OCI-LY1 (cell line): Measurements from ENCODE around the gene PDXP.

Experiments used
- H2AFZ ChIP-seq: fragments of 200-600 bp; sonication (generic), shearing (Covaris generic); 2 replicates; pipeline ENCODE4 v1.6.0; 2014; ENCODE audit warnings: antibody characterized with exemption, mild to moderate bottlenecking, low read length
- H3F3A ChIP-seq: fragments of 200-600 bp; sonication (generic), shearing (Covaris generic); 2 replicates; pipeline ENCODE4 v1.6.0; 2014; ENCODE audit warnings: mild to moderate bottlenecking, antibody characterized with exemption, low read length, moderate library complexity; ENCODE audit not compliant: insufficient read depth
- H3K27ac ChIP-seq: fragments of 200-600 bp; sonication (generic); 2 replicates; pipeline ENCODE4 v1.5.1; 2014; ENCODE audit warnings: low read length, mixed run types, mild to moderate bottlenecking, low read depth; ENCODE audit not compliant: poor library complexity, severe bottlenecking
- H3K27me3 ChIP-seq: fragments of 200-600 bp; sonication (generic); 2 replicates; pipeline ENCODE4 v1.6.0; 2014; ENCODE audit warnings: antibody characterized with exemption, mild to moderate bottlenecking, low read length, moderate library complexity; ENCODE audit not compliant: insufficient read depth
- H3K36me3 ChIP-seq: fragments of 200-600 bp; sonication (generic); 2 replicates; pipeline ENCODE4 v1.6.1; 2014; ENCODE audit warnings: mild to moderate bottlenecking, antibody characterized with exemption, low read length, moderate library complexity, mixed read lengths; ENCODE audit not compliant: insufficient read depth
- H3K4me1 ChIP-seq: fragments of 200-600 bp; sonication (generic); 2 replicates; pipeline ENCODE4 v1.5.1; 2014; ENCODE audit warnings: mild to moderate bottlenecking, low read length, moderate library complexity; ENCODE audit not compliant: insufficient read depth, severe bottlenecking
- H3K4me2 ChIP-seq: fragments of 200-600 bp; sonication (generic), shearing (Covaris generic); 2 replicates; pipeline ENCODE4 v1.6.1; 2014; ENCODE audit warnings: low read length
- H3K4me3 ChIP-seq: fragments of 200-600 bp; sonication (generic); 2 replicates; pipeline ENCODE4 v1.5.1; 2014; ENCODE audit warnings: low read length, low read depth, mild to moderate bottlenecking, mixed read lengths; ENCODE audit not compliant: poor library complexity, severe bottlenecking
- H3K79me2 ChIP-seq: fragments of 200-600 bp; shearing (Covaris generic); 2 replicates; pipeline ENCODE4 v1.6.1; 2016; ENCODE audit warnings: mixed run types, low read length, mixed read lengths; ENCODE audit not compliant: insufficient read depth
- H3K9ac ChIP-seq: fragments of 200-600 bp; sonication (generic), shearing (Covaris generic); 2 replicates; pipeline ENCODE4 v1.6.1; 2014; ENCODE audit warnings: mild to moderate bottlenecking, low read length, mixed read lengths
- H3K9me2 ChIP-seq: fragments of 200-600 bp; sonication (generic), shearing (Covaris generic); 2 replicates; pipeline ENCODE4 v1.6.1; 2014; ENCODE audit warnings: low read depth, mild to moderate bottlenecking, low read length, mixed read lengths
- H3K9me3 ChIP-seq: fragments of 200-600 bp; shearing (Covaris generic); 2 replicates; pipeline ENCODE4 v1.6.1; 2014; ENCODE audit warnings: low read length, mixed read lengths
- H4K20me1 ChIP-seq: fragments of 200-600 bp; sonication (generic), shearing (Covaris generic); 2 replicates; pipeline ENCODE4 v1.6.0; 2016; ENCODE audit warnings: mild to moderate bottlenecking, low read length; ENCODE audit not compliant: insufficient read depth
- EZH2 ChIP-seq: fragments of 200-600 bp; sonication (generic), shearing (Covaris generic); IDR thresholded peaks from 2 replicates; pipeline ENCODE4 v1.8.0; 2017; ENCODE audit warnings: borderline replicate concordance, mixed run types, mild to moderate bottlenecking, antibody characterized with exemption, low read length, moderate library complexity, mixed read lengths
- TF ChIP-seq, protein P1 (sequence below): fragments of 200-600 bp; sonication (generic), shearing (Covaris generic); IDR thresholded peaks from 2 replicates; pipeline ENCODE4 v1.5.1; 2017; ENCODE audit warnings: mild to moderate bottlenecking, antibody characterized with exemption, low read length, moderate library complexity, mixed read lengths

Gene PDXP

DNA sequence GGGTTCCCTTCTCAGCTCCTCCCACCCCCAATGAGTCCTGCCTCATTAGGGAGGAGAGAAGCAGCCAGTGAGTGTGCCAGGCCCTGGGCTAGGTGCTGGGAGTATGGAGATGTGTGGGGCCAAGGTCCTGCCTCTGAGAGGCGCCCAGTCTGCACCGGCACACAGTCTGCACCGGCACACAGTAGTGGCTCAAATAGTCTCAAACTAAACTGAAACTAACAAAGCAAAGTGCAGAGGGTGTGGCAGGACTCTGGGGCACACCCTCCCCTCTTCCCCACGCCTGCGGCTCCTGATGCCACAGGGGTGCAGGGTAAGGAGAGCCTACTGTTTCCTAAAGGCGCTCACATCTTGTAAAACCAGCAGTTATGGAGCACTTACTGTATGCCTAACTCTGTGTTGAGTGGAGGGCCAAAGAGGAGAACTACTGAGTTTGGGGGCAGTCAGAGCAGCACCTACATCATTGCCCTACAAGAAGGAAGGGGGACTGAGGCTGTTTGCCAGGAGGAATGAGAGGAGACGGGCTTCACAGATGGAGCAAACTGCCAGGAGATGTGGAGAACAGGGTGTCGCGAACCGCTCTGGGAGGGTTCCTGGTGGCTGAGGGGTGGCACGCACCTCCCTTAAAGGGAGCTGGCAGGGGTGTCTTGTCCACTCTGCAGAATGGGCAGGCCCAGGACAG is 20.0 kb upstream of the PDXP start:
- Histone ChIP-seq H3K27me3 (no peaks in the 10 kb centered on the region), H3K9ac (peak overlapping the region; percentile 82; the same call in 1 of the 2 replicates), H3F3A (peaks cover 3% of the 10 kb centered on the region; the same call in 1 of the 2 replicates), H3K4me1 (peaks cover 32% of the 10 kb centered on the region), H3K27ac (peak overlapping the region; percentile 53), H3K9me2 (no peaks in the 10 kb centered on the region), H3K4me3 (peak overlapping the region; percentile 72), H3K9me3 (no peaks in the 10 kb centered on the region), H2AFZ (no peak overlapping the region), H3K4me2 (peak overlapping the region; percentile 87), H3K79me2 (no peaks in the 10 kb centered on the region), H4K20me1 (no peaks in the 10 kb centered on the region), H3K36me3 (peaks cover 17% of the 10 kb centered on the region; the same call in 1 of the 2 replicates)
- no peak for TF ChIP-seq EZH2
- TF ChIP-seq, protein P1, sequence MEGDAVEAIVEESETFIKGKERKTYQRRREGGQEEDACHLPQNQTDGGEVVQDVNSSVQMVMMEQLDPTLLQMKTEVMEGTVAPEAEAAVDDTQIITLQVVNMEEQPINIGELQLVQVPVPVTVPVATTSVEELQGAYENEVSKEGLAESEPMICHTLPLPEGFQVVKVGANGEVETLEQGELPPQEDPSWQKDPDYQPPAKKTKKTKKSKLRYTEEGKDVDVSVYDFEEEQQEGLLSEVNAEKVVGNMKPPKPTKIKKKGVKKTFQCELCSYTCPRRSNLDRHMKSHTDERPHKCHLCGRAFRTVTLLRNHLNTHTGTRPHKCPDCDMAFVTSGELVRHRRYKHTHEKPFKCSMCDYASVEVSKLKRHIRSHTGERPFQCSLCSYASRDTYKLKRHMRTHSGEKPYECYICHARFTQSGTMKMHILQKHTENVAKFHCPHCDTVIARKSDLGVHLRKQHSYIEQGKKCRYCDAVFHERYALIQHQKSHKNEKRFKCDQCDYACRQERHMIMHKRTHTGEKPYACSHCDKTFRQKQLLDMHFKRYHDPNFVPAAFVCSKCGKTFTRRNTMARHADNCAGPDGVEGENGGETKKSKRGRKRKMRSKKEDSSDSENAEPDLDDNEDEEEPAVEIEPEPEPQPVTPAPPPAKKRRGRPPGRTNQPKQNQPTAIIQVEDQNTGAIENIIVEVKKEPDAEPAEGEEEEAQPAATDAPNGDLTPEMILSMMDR: no peak

DNA sequence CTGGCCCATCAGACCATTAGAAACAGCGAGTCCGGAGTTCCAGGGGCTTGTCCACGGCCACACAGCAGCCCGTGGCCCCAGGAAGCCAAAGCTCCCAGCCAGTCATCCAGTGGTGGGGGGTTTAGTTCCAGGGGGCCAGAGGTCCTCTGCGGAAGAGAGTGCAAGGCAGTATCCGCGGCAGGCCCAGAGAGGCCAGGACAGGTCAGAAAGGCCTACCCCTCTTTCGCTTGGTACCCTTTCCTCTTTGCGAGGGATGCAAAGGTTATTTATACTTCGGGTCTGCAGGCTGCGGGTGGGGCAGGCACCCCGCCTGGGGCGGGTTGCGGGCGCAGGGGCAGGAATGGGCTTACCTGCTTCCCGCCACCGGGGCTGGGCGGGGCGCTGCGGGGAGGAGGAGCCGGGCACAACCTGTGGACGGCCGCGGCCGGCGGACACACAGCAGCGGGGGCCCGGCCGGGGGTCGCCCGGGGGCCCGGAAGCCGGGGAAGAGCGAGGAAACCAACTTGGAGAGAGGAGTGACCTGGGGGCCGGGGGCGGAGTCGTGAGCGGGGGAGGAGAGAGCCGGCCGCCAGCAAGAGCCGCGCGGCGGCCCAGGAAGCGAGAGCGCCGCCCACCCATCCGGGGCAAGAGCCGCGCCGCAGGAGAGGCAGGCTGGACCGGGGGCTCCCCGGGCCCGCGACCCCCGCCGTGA is 19.3 kb upstream of the PDXP start, which contains the start of gene SH3BP1:
SH3BP1 (plus strand) TSS at position 600 of the 691 bp plus-strand sequence. CDS start 119 bp downstream, outside the sequence.
- Histone ChIP-seq H3K9me3 (no peaks in the 10 kb centered on the region), H2AFZ (no peak within 1 kb of the TSS), H3K27me3 (no peaks in the 10 kb centered on the region), H3K36me3 (peaks cover 21% of the 10 kb centered on the region; the same call in 1 of the 2 replicates), H3K4me2 (peak within 1 kb of the TSS; percentile 87), H3F3A (peaks cover 3% of the 10 kb centered on the region; the same call in 1 of the 2 replicates), H3K79me2 (no peaks in the 10 kb centered on the region), H3K27ac (peak within 1 kb of the TSS; percentile 66), H3K9ac (peak within 1 kb of the TSS; percentile 82), H3K4me1 (peaks cover 25% of the 10 kb centered on the region), H4K20me1 (no peaks in the 10 kb centered on the region), H3K9me2 (no peaks in the 10 kb centered on the region), H3K4me3 (peak within 1 kb of the TSS; percentile 72)
- TF ChIP-seq, protein P1: no peak

DNA sequence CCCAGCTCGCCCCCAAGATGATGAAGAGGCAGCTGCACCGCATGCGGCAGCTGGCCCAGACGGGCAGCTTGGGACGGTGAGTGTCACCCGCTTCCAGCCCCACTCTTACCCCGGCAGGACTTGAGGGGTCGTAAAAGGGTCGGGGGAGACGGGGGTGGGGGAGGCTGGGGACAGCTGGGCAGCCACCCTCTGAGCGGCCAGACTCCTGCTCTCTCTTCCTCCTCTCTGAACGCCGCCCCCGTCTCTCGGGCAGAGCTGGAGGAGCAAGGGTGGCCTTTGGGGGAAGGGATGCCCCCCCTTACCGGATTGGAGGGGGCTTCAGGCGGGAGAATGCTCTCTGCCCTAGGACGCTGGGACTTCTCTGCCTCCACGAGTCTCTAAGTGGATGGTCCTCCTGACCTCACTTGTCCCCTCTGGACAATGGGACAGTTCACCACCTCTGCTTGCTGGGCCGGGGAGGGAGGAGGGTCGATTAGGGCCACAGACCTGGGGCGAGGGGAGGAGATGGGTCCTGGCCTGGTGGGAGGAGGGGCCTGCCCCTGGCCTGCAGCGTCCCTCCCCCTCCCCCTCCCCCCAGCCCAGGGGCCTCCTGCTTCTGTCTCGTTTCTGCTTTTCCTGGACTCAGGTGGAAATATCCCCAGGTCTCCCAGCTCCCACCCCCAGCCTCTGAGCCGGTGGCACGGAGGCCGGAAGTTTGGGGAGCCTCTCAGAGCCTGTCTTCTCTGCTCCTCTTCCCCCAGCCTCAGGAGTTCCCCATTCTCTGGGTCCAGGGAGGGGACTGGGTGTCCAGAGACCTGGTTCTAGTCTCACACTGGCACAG is 18.5 kb upstream of the PDXP start:
- peak overlapping the region; percentile 87 for H3K4me2 ChIP-seq
- H3K27ac ChIP-seq: peak overlapping the region; percentile 66
- H4K20me1 ChIP-seq: no peaks in the 10 kb centered on the region
- peak overlapping the region; percentile 82 for H3K9ac ChIP-seq
- no peaks in the 10 kb centered on the region for H3K79me2 ChIP-seq
- peak overlapping the region; percentile 72 for H3K4me3 ChIP-seq
- H3K9me3 ChIP-seq: no peaks in the 10 kb centered on the region
- peaks cover 3% of the 10 kb centered on the region; the same call in 1 of the 2 replicates for H3F3A ChIP-seq
- H3K9me2 ChIP-seq: no peaks in the 10 kb centered on the region
- H3K27me3 ChIP-seq: no peaks in the 10 kb centered on the region
- TF ChIP-seq, protein P1: no peak
- TF ChIP-seq EZH2: no peak
- no peak overlapping the region for H2AFZ ChIP-seq
- peaks cover 24% of the 10 kb centered on the region; the same call in 1 of the 2 replicates for H3K36me3 ChIP-seq
- peaks cover 20% of the 10 kb centered on the region for H3K4me1 ChIP-seq
